ENCODE results near the gene CAMK1D. TPM values are rescaled to one million over a fixed set of nuclear protein-coding genes. Genes with fewer than 3 reads are reported as not detected.

CAMK1D gene
- total RNA-seq, 1 donor from 2014 or later = 2.3 TPM

- TF ChIP-seq CTCF (IDR thresholded peaks at IDR 0.05; ENCODE audit: insufficient read depth, low read length, poor library complexity, severe bottlenecking) = no peak
These were observed 293.9 kb downstream of the CAMK1D start for GRCh38 chr10:12643279-12643678.

GRCh38 chr10:12644380-12645144, 295.2 kb downstream of the CAMK1D start:
- no peaks in the 10 kb centered on the region for H3K27me3 ChIP-seq (ENCODE audit: control insufficient read depth, insufficient read depth, low read length)

More at GRCh38 chr10:12643279-12643678, 293.9 kb downstream of the CAMK1D start:
- DNase-seq (ENCODE audit: low read depth) = no peak
- H3K36me3 ChIP-seq (ENCODE audit: control insufficient read depth, insufficient read depth, low read length) = no peaks in the 10 kb centered on the region
- no peaks in the 10 kb centered on the region for H3K27me3 ChIP-seq (ENCODE audit: control insufficient read depth, insufficient read depth, low read length)
- no peak overlapping the region for H3K4me3 ChIP-seq (ENCODE audit: low read depth, low read length)

GRCh38 chr10:12645449-12645848, 296.1 kb downstream of the CAMK1D start:
- Histone ChIP-seq H3K4me3 (ENCODE audit: low read depth, low read length) (no peak overlapping the region), H3K36me3 (ENCODE audit: control insufficient read depth, insufficient read depth, low read length) (no peaks in the 10 kb centered on the region), H3K27me3 (ENCODE audit: control insufficient read depth, insufficient read depth, low read length) (no peaks in the 10 kb centered on the region)
- no peak for DNase-seq (ENCODE audit: low read depth)
- TF ChIP-seq CTCF (IDR thresholded peaks at IDR 0.05; ENCODE audit: insufficient read depth, low read length, poor library complexity, severe bottlenecking) = no peak

More at GRCh38 chr10:12644380-12645144, 295.2 kb downstream of the CAMK1D start:
- TF ChIP-seq CTCF (IDR thresholded peaks at IDR 0.05; ENCODE audit: insufficient read depth, low read length, poor library complexity, severe bottlenecking) = no peak
- DNase-seq (ENCODE audit: low read depth) = no peak
- no peaks in the 10 kb centered on the region for H3K36me3 ChIP-seq (ENCODE audit: control insufficient read depth, insufficient read depth, low read length)
- no peak overlapping the region for H3K4me3 ChIP-seq (ENCODE audit: low read depth, low read length)

GRCh38 chr10:12649012-12649584, 299.8 kb downstream of the CAMK1D start:
- Histone ChIP-seq H3K27me3 (ENCODE audit: control insufficient read depth, insufficient read depth, low read length) (no peaks in the 10 kb centered on the region), H3K36me3 (ENCODE audit: control insufficient read depth, insufficient read depth, low read length) (no peaks in the 10 kb centered on the region), H3K4me3 (ENCODE audit: low read depth, low read length) (no peak overlapping the region)
- no peak for DNase-seq (ENCODE audit: low read depth)
- no peak for TF ChIP-seq CTCF (IDR thresholded peaks at IDR 0.05; ENCODE audit: insufficient read depth, low read length, poor library complexity, severe bottlenecking)

- no peak for DNase-seq (ENCODE audit: low read depth)
- no peak for TF ChIP-seq CTCF (IDR thresholded peaks at IDR 0.05; ENCODE audit: insufficient read depth, low read length, poor library complexity, severe bottlenecking)
- Histone ChIP-seq H3K4me3 (ENCODE audit: low read depth, low read length) (no peak overlapping the region), H3K36me3 (ENCODE audit: control insufficient read depth, insufficient read depth, low read length) (no peaks in the 10 kb centered on the region), H3K27me3 (ENCODE audit: control insufficient read depth, insufficient read depth, low read length) (no peaks in the 10 kb centered on the region)
These were observed 300.8 kb downstream of the CAMK1D start for GRCh38 chr10:12650122-12650521.

All from kidney epithelial cell (primary cell).